Measurements from ENCODE around the gene TRABD2B.

- TF ChIP-seq ATF3 (IDR thresholded peaks at IDR 0.05) (no peak), CTCF (IDR thresholded peaks at IDR 0.05 in 2 of 3, conservative IDR thresholded peaks at IDR 0.05 in 1 of 3; ENCODE audit: borderline replicate concordance in 1 of 3, insufficient read depth in 1 of 3, low read depth in 2 of 3, low read length in 2 of 3) (no peak), POLR2A (IDR thresholded peaks at IDR 0.05; ENCODE audit: borderline replicate concordance, extremely low read depth, insufficient read depth, insufficient read length) (no peak), ZNF274 (IDR thresholded peaks at IDR 0.05; ENCODE audit: low read depth, low read length) (no peak), CEBPB (IDR thresholded peaks at IDR 0.05; ENCODE audit: low read depth) (no peak), JUND (IDR thresholded peaks at IDR 0.05) (no peak), TCF7L2 (IDR thresholded peaks at IDR 0.05; ENCODE audit: borderline replicate concordance, extremely low read depth, insufficient read depth, insufficient read length) (no peak), EZH2phosphoT487 (IDR thresholded peaks at IDR 0.05; ENCODE audit: borderline replicate concordance) (no peak), EZH2 (IDR thresholded peaks at IDR 0.05) (no peak), SIN3A (IDR thresholded peaks at IDR 0.05; ENCODE audit: low read depth) (no peak), FOSL1 (IDR thresholded peaks at IDR 0.05; ENCODE audit: low read depth) (no peak), MAX (IDR thresholded peaks at IDR 0.05) (no peak), REST (IDR thresholded peaks at IDR 0.05; ENCODE audit: low read depth) (no peak)
Measured at GRCh38 chr1:47720111-47720510, 277.1 kb downstream of the TRABD2B start.

All from HCT116 (cell line).